ENCODE data around the gene DACT3.

Gene DACT3

GRCh38 chr19:46665072-46665471 lies 4.1 kb upstream of the DACT3 start:
- DNase-seq, result no peak

GRCh38 chr19:46661735-46662592 lies 982 bp upstream of the DACT3 start:
- DNase-seq, result peak; percentile 80 to 85

GRCh38 chr19:46660551-46661019 lies 397 bp downstream of the DACT3 start:
- DNase-seq, result no peak

- no peak for DNase-seq
Observed at GRCh38 chr19:46660008-46660517, 919 bp downstream of the DACT3 start.

GRCh38 chr19:46659151-46660007 lies 1.6 kb downstream of the DACT3 start:
- no peak for DNase-seq

GRCh38 chr19:46656541-46656940 lies 4.4 kb downstream of the DACT3 start:
- DNase-seq, result no peak

GRCh38 chr19:46654621-46655152 lies 6.3 kb downstream of the DACT3 start:
- no peak for DNase-seq

GRCh38 chr19:46650445-46650844 lies 10.5 kb downstream of the DACT3 start:
- DNase-seq, result no peak

- DNase-seq, result no peak
Observed at GRCh38 chr19:46648961-46649960, 11.7 kb downstream of the DACT3 start.

GRCh38 chr19:46648060-46648960 lies 12.7 kb downstream of the DACT3 start:
- peak; percentile 81 to 86 for DNase-seq

GRCh38 chr19:46646402-46646801 lies 14.6 kb downstream of the DACT3 start:
- no peak for DNase-seq

- no peak for DNase-seq
Observed at GRCh38 chr19:46644720-46645119, 16.3 kb downstream of the DACT3 start.

GRCh38 chr19:46640656-46641055 lies 20.3 kb downstream of the DACT3 start:
- no peak for DNase-seq

- DNase-seq, result peak; percentile 57 to 70
Observed at GRCh38 chr19:46639358-46640182, 21.4 kb downstream of the DACT3 start.

GRCh38 chr19:46637224-46637623 lies 23.8 kb downstream of the DACT3 start:
- DNase-seq, result no peak

GRCh38 chr19:46635920-46636761 lies 24.8 kb downstream of the DACT3 start, which contains the start of gene GNG8:
Gene GNG8 (minus strand): TSS chr19:46636202. CDS start chr19:46634682, 1,520 bp downstream.
- DNase-seq, result no peak

GRCh38 chr19:46634656-46635218 lies 26.2 kb downstream of the DACT3 start:
- DNase-seq, result no peak

- DNase-seq, result peak; percentile 83 to 93
Observed at GRCh38 chr19:46634045-46634655, 26.8 kb downstream of the DACT3 start.

Data from inflammatory macrophage treated with lipopolysaccharide for 1 hour (primary cell).